GM12864 (cell line): Measurements from ENCODE around the gene PRDX5.
A peak's percentile ranks its signal among the peaks of the same experiment; 100 is the strongest.

Experiments used
- DNase-seq: peaks from one replicate; pipeline ENCODE4 v3.0.0-alpha.2; 2011; ENCODE audit warnings: low read depth
- H3K4me3 ChIP-seq: 2 replicates; pipeline ENCODE4 v1.5.1; 2011; ENCODE audit warnings: mild to moderate bottlenecking, low read depth, low read length, control low read depth
- CTCF ChIP-seq: IDR thresholded peaks from 2 replicates; pipeline ENCODE4 v1.5.1; 2011; ENCODE audit warnings: low read depth, mild to moderate bottlenecking, moderate library complexity, low read length, control low read depth, inconsistent platforms; ENCODE audit errors: missing control alignments

Gene PRDX5

GRCh38 chr11:64340671-64341335 is 22.9 kb downstream of the PRDX5 start:
- peak; percentile 28 for TF ChIP-seq CTCF
- H3K4me3 ChIP-seq, result peak overlapping the region; percentile 62
- DNase-seq, result no peak

GRCh38 chr11:64341429-64341828 is 23.5 kb downstream of the PRDX5 start:
- H3K4me3 ChIP-seq, result no peak overlapping the region; the same call in 1 of the 2 replicates
- TF ChIP-seq CTCF, result no peak
- no peak for DNase-seq

- no peak overlapping the region; the same call in 1 of the 2 replicates for H3K4me3 ChIP-seq
- no peak for DNase-seq
- peak; percentile 35 for TF ChIP-seq CTCF
Measured at GRCh38 chr11:64341851-64342791, 24.2 kb downstream of the PRDX5 start.

GRCh38 chr11:64342869-64343745 is 25.2 kb downstream of the PRDX5 start:
- no peak overlapping the region for H3K4me3 ChIP-seq
- TF ChIP-seq CTCF, result no peak
- no peak for DNase-seq

- TF ChIP-seq CTCF, result peak; percentile 32
- H3K4me3 ChIP-seq, result no peak overlapping the region
- DNase-seq, result no peak
Measured at GRCh38 chr11:64343767-64344559, 26.0 kb downstream of the PRDX5 start.

- no peak for DNase-seq
- no peak overlapping the region for H3K4me3 ChIP-seq
- no peak for TF ChIP-seq CTCF
Measured at GRCh38 chr11:64344787-64345186, 26.9 kb downstream of the PRDX5 start.
